ENCODE data around the gene ZNF566.
A peak's percentile ranks its signal among the peaks of the same experiment; 100 is the strongest.

The ZNF566 gene

GRCh38 chr19:36489920-36490415 lies 607 bp upstream of the ZNF566 start:
- Histone ChIP-seq H2AFZ (ENCODE audit: low read length) (0 out of 2 replicates have a peak overlapping the region, but pooled peaks have one; percentile 37), H3K4me3 (ENCODE audit: low read depth, low read length, poor library complexity, severe bottlenecking) (peak overlapping the region; percentile 71), H3K27me3 (ENCODE audit: insufficient read depth, low read length) (no peaks in the 10 kb centered on the region), H3K79me2 (ENCODE audit: insufficient read depth, low read length) (peaks cover 7% of the 10 kb centered on the region; the same call in 1 of the 2 replicates), H3K36me3 (ENCODE audit: insufficient read depth, low read length) (peaks cover 7% of the 10 kb centered on the region; the same call in 1 of the 2 replicates), H3K9ac (ENCODE audit: low read length) (peak overlapping the region; percentile 83), H3K4me1 (ENCODE audit: insufficient read depth, low read length, severe bottlenecking) (peaks cover 30% of the 10 kb centered on the region), H3K9me2 (ENCODE audit: low read depth, low read length) (no peaks in the 10 kb centered on the region), H3K27ac (ENCODE audit: low read depth, low read length, poor library complexity, severe bottlenecking) (peak overlapping the region; percentile 89), H3K9me3 (ENCODE audit: low read length) (no peaks in the 10 kb centered on the region), H4K20me1 (ENCODE audit: insufficient read depth, low read length) (no peaks in the 10 kb centered on the region), H3K4me2 (ENCODE audit: low read length) (peak overlapping the region; percentile 66), H3F3A (ENCODE audit: insufficient read depth, low read length) (0 out of 2 replicates have a peak, but pooled peaks cover 6% of the 10 kb centered on the region)
- TF ChIP-seq EZH2 (IDR thresholded peaks at IDR 0.05; ENCODE audit: borderline replicate concordance, low read length) = no peak
- TF ChIP-seq, protein P1, sequence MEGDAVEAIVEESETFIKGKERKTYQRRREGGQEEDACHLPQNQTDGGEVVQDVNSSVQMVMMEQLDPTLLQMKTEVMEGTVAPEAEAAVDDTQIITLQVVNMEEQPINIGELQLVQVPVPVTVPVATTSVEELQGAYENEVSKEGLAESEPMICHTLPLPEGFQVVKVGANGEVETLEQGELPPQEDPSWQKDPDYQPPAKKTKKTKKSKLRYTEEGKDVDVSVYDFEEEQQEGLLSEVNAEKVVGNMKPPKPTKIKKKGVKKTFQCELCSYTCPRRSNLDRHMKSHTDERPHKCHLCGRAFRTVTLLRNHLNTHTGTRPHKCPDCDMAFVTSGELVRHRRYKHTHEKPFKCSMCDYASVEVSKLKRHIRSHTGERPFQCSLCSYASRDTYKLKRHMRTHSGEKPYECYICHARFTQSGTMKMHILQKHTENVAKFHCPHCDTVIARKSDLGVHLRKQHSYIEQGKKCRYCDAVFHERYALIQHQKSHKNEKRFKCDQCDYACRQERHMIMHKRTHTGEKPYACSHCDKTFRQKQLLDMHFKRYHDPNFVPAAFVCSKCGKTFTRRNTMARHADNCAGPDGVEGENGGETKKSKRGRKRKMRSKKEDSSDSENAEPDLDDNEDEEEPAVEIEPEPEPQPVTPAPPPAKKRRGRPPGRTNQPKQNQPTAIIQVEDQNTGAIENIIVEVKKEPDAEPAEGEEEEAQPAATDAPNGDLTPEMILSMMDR (IDR thresholded peaks at IDR 0.05; ENCODE audit: low read length) = no peak

- Histone ChIP-seq H3K4me2 (ENCODE audit: low read length) (peak overlapping the region; percentile 66), H3F3A (ENCODE audit: insufficient read depth, low read length) (0 out of 2 replicates have a peak, but pooled peaks cover 6% of the 10 kb centered on the region), H3K9me3 (ENCODE audit: low read length) (no peaks in the 10 kb centered on the region)
These were observed 579 bp downstream of the ZNF566 start for GRCh38 chr19:36488846-36489117.

DNA sequence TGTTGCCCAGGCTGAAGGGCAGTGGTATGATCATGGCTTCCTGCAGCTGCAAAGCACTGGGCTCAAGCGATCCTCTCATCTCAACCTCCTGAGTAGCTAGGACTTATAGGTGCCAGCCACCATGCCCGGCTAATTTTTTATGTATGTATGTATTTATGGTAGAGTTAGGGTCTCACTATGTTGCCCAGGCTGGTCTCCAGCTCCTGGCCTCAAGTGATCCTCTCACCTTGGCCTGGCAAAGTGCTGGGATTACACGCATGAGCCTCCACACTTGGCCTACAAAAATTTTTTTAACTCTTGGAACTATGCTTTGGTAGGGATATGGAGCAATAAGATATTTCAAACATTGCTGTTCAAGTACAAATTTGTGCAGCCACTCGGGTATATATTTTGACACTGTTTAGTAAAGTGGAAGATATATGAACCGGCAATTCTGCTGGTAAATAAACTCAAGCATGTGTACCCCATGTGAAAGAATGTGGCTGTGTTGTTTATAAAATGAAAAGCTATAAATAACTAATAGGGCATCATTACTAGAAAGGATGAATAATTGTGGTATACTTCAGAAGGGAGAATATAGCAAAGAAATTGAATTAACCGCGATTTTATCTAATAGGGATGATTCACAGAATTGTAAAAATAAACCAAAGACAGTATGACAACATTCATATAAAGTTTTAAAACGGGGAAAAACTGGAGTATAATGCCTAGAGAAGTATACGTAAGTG lies 1.1 kb downstream of the ZNF566 start:
- Histone ChIP-seq H3K9ac (ENCODE audit: low read length) (peak overlapping the region; percentile 83), H3K4me2 (ENCODE audit: low read length) (peak overlapping the region; percentile 66), H3F3A (ENCODE audit: insufficient read depth, low read length) (0 out of 2 replicates have a peak, but pooled peaks cover 6% of the 10 kb centered on the region), H2AFZ (ENCODE audit: low read length) (no peak overlapping the region), H3K27ac (ENCODE audit: low read depth, low read length, poor library complexity, severe bottlenecking) (peak overlapping the region; percentile 89), H3K4me1 (ENCODE audit: insufficient read depth, low read length, severe bottlenecking) (peaks cover 26% of the 10 kb centered on the region), H3K4me3 (ENCODE audit: low read depth, low read length, poor library complexity, severe bottlenecking) (peak overlapping the region; percentile 71), H4K20me1 (ENCODE audit: insufficient read depth, low read length) (no peaks in the 10 kb centered on the region), H3K9me3 (ENCODE audit: low read length) (no peaks in the 10 kb centered on the region), H3K27me3 (ENCODE audit: insufficient read depth, low read length) (no peaks in the 10 kb centered on the region), H3K79me2 (ENCODE audit: insufficient read depth, low read length) (peaks cover 7% of the 10 kb centered on the region; the same call in 1 of the 2 replicates), H3K36me3 (ENCODE audit: insufficient read depth, low read length) (peaks cover 11% of the 10 kb centered on the region; the same call in 1 of the 2 replicates), H3K9me2 (ENCODE audit: low read depth, low read length) (no peaks in the 10 kb centered on the region)
- no peak for TF ChIP-seq EZH2 (IDR thresholded peaks at IDR 0.05; ENCODE audit: borderline replicate concordance, low read length)
- TF ChIP-seq, protein P1 (IDR thresholded peaks at IDR 0.05; ENCODE audit: low read length) = no peak

More at GRCh38 chr19:36488846-36489117, 579 bp downstream of the ZNF566 start:
- no peak for TF ChIP-seq EZH2 (IDR thresholded peaks at IDR 0.05; ENCODE audit: borderline replicate concordance, low read length)
- TF ChIP-seq, protein P1 (IDR thresholded peaks at IDR 0.05; ENCODE audit: low read length) = peak; percentile 47
- peaks cover 30% of the 10 kb centered on the region for H3K4me1 ChIP-seq (ENCODE audit: insufficient read depth, low read length, severe bottlenecking)
- H3K79me2 ChIP-seq (ENCODE audit: insufficient read depth, low read length) = peaks cover 7% of the 10 kb centered on the region; the same call in 1 of the 2 replicates
- no peaks in the 10 kb centered on the region for H3K9me2 ChIP-seq (ENCODE audit: low read depth, low read length)
- H3K4me3 ChIP-seq (ENCODE audit: low read depth, low read length, poor library complexity, severe bottlenecking) = peak overlapping the region; percentile 71
- H3K27me3 ChIP-seq (ENCODE audit: insufficient read depth, low read length) = no peaks in the 10 kb centered on the region
- peak overlapping the region; percentile 89 for H3K27ac ChIP-seq (ENCODE audit: low read depth, low read length, poor library complexity, severe bottlenecking)
- no peaks in the 10 kb centered on the region for H4K20me1 ChIP-seq (ENCODE audit: insufficient read depth, low read length)
- H2AFZ ChIP-seq (ENCODE audit: low read length) = no peak overlapping the region
- peak overlapping the region; percentile 83 for H3K9ac ChIP-seq (ENCODE audit: low read length)
- peaks cover 11% of the 10 kb centered on the region; the same call in 1 of the 2 replicates for H3K36me3 ChIP-seq (ENCODE audit: insufficient read depth, low read length)

Measured in OCI-LY1 (cell line).